ENCODE results near the gene MCM6.

MCM6 gene

DNA sequence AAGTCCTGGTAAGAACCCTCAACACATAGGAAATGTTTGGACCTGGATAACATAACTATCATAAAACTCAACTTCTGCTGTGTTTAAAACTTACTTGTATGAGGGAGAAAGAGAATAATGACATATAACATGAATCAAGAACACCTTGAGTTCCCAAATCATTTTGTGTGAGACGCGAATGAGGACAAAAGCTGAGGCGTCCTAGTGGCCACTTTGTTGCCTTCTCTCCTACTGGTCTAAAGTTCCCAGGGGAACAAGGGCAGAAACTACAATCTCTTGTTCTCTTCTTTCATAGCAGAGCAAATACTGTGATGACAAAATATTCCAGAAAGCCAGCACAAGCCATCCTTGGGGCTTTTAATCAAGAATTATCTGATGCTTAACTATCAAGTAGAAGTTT, 31.0 kb downstream of the MCM6 start:
- no peak overlapping the region for H3K4me3 ChIP-seq (ENCODE audit: low read length, poor library complexity, severe bottlenecking)
- H3K9ac ChIP-seq (ENCODE audit: low read depth, low read length, poor library complexity, severe bottlenecking), result no peak overlapping the region
- no peaks in the 10 kb centered on the region for H3K79me2 ChIP-seq (ENCODE audit: insufficient read depth, low read length)
- H3K27me3 ChIP-seq (ENCODE audit: insufficient read depth, low read length, poor library complexity, severe bottlenecking), result no peaks in the 10 kb centered on the region
- H3K36me3 ChIP-seq (ENCODE audit: insufficient read depth, low read length), result peaks cover 81% of the 10 kb centered on the region
- 0 out of 2 replicates have a peak, but pooled peaks cover 5% of the 10 kb centered on the region for H3F3A ChIP-seq (ENCODE audit: low read depth)
- no peaks in the 10 kb centered on the region for H3K9me3 ChIP-seq (ENCODE audit: insufficient read depth, low read depth, low read length)
- H4K20me1 ChIP-seq (ENCODE audit: insufficient read depth, low read length, poor library complexity, severe bottlenecking), result no peaks in the 10 kb centered on the region
- no peaks in the 10 kb centered on the region for H3K9me2 ChIP-seq (replicated peaks; ENCODE audit: low read depth, low read length)
- H3K4me2 ChIP-seq (ENCODE audit: low read depth, low read length, poor library complexity, severe bottlenecking), result no peak overlapping the region
- peaks cover 13% of the 10 kb centered on the region for H3K4me1 ChIP-seq (ENCODE audit: insufficient read depth, low read length, poor library complexity, severe bottlenecking)
- H2AFZ ChIP-seq (ENCODE audit: low read length), result no peak overlapping the region
- no peak for TF ChIP-seq EZH2phosphoT487 (IDR thresholded peaks at IDR 0.05; ENCODE audit: borderline replicate concordance)
- TF ChIP-seq, protein P1, sequence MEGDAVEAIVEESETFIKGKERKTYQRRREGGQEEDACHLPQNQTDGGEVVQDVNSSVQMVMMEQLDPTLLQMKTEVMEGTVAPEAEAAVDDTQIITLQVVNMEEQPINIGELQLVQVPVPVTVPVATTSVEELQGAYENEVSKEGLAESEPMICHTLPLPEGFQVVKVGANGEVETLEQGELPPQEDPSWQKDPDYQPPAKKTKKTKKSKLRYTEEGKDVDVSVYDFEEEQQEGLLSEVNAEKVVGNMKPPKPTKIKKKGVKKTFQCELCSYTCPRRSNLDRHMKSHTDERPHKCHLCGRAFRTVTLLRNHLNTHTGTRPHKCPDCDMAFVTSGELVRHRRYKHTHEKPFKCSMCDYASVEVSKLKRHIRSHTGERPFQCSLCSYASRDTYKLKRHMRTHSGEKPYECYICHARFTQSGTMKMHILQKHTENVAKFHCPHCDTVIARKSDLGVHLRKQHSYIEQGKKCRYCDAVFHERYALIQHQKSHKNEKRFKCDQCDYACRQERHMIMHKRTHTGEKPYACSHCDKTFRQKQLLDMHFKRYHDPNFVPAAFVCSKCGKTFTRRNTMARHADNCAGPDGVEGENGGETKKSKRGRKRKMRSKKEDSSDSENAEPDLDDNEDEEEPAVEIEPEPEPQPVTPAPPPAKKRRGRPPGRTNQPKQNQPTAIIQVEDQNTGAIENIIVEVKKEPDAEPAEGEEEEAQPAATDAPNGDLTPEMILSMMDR (conservative IDR thresholded peaks at IDR 0.05; ENCODE audit: low read length), result no peak

DNA sequence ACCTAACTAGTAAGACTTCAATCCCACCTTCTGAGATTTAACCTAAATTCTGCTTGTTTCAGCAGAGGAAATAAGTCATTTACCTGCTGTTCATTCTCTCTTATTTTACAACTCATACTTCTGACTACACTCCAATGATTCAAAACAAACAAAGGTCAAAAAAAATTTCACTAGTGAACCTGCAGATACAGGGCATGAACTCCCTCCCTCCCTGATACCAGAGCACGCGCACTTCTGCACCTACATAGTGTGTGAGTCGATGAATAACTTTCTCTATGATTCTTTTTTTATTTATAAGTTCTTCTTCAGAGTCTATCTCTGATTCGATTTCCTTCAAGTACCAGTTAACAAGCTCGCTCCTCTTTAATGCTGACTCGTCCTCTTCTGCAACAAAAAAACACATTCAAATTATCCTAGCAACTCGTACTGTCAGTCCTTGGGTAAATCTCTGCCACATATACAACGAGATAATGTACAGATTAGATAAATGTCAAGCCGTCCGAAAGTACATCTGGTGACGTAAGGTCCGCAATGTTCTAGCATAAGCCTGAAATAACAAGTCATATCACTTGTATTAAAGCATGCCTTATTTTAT, 31.8 kb downstream of the MCM6 start:
- Histone ChIP-seq H3K9ac (ENCODE audit: low read depth, low read length, poor library complexity, severe bottlenecking) (no peak overlapping the region), H2AFZ (ENCODE audit: low read length) (no peak overlapping the region), H3K4me3 (ENCODE audit: low read length, poor library complexity, severe bottlenecking) (no peak overlapping the region), H3K79me2 (ENCODE audit: insufficient read depth, low read length) (no peaks in the 10 kb centered on the region), H3K27me3 (ENCODE audit: insufficient read depth, low read length, poor library complexity, severe bottlenecking) (no peaks in the 10 kb centered on the region), H3K9me3 (ENCODE audit: insufficient read depth, low read depth, low read length) (no peaks in the 10 kb centered on the region), H3K4me2 (ENCODE audit: low read depth, low read length, poor library complexity, severe bottlenecking) (no peak overlapping the region), H3F3A (ENCODE audit: low read depth) (peaks cover 5% of the 10 kb centered on the region; the same call in 1 of the 2 replicates), H3K4me1 (ENCODE audit: insufficient read depth, low read length, poor library complexity, severe bottlenecking) (peaks cover 18% of the 10 kb centered on the region), H3K36me3 (ENCODE audit: insufficient read depth, low read length) (peaks cover 76% of the 10 kb centered on the region), H3K9me2 (replicated peaks; ENCODE audit: low read depth, low read length) (no peaks in the 10 kb centered on the region), H4K20me1 (ENCODE audit: insufficient read depth, low read length, poor library complexity, severe bottlenecking) (no peaks in the 10 kb centered on the region)
- TF ChIP-seq, protein P1 (conservative IDR thresholded peaks at IDR 0.05; ENCODE audit: low read length), result no peak
- no peak for TF ChIP-seq EZH2phosphoT487 (IDR thresholded peaks at IDR 0.05; ENCODE audit: borderline replicate concordance)

DNA sequence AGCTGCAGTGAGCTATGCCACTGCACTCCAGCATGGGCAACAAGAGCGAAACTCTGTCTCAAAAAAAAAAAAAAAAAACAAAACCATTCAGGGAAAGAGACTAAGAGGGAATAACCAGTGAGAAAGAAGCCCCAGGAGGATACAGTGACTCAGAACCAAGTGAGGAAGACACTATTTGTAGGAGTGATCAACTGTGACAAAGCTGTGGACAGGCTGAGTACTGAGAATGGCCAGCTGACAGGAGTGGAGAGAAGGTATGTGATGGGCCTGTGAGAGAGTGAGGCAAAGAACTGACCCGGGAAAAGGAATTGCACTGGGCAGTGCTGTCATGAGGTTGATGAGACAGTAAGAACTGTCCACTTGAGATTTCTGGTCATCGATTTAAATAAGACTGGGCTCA, 32.6 kb downstream of the MCM6 start:
- Histone ChIP-seq H3K36me3 (ENCODE audit: insufficient read depth, low read length) (peaks cover 71% of the 10 kb centered on the region), H4K20me1 (ENCODE audit: insufficient read depth, low read length, poor library complexity, severe bottlenecking) (no peaks in the 10 kb centered on the region), H3K4me1 (ENCODE audit: insufficient read depth, low read length, poor library complexity, severe bottlenecking) (peaks cover 25% of the 10 kb centered on the region), H3F3A (ENCODE audit: low read depth) (peaks cover 5% of the 10 kb centered on the region; the same call in 1 of the 2 replicates), H3K9me3 (ENCODE audit: insufficient read depth, low read depth, low read length) (no peaks in the 10 kb centered on the region), H3K4me2 (ENCODE audit: low read depth, low read length, poor library complexity, severe bottlenecking) (no peak overlapping the region), H3K9me2 (replicated peaks; ENCODE audit: low read depth, low read length) (no peaks in the 10 kb centered on the region), H2AFZ (ENCODE audit: low read length) (no peak overlapping the region), H3K9ac (ENCODE audit: low read depth, low read length, poor library complexity, severe bottlenecking) (no peak overlapping the region), H3K79me2 (ENCODE audit: insufficient read depth, low read length) (no peaks in the 10 kb centered on the region), H3K4me3 (ENCODE audit: low read length, poor library complexity, severe bottlenecking) (no peak overlapping the region), H3K27me3 (ENCODE audit: insufficient read depth, low read length, poor library complexity, severe bottlenecking) (no peaks in the 10 kb centered on the region)
- no peak for TF ChIP-seq EZH2phosphoT487 (IDR thresholded peaks at IDR 0.05; ENCODE audit: borderline replicate concordance)
- TF ChIP-seq, protein P1 (conservative IDR thresholded peaks at IDR 0.05; ENCODE audit: low read length), result no peak
